Mesothelial cell of epicardium (in vitro differentiated cells): ENCODE results near the gene DUSP22. TPM values are rescaled to one million over a fixed set of nuclear protein-coding genes. Genes with fewer than 3 reads are reported as not detected.

Source experiments
- DNase-seq, 2 experiments: peaks; one replicate each; pipeline ENCODE4 v3.0.0; 2021; ENCODE audit warnings: low spot score in 2 of 2; ENCODE audit not compliant: unreplicated experiment in 2 of 2
- H3K27ac Mint-ChIP-seq: 2 replicates; pipeline ENCODE4 v1.8.0; 2021; ENCODE audit warnings: mixed read lengths
- H3K27me3 Mint-ChIP-seq: 2 replicates; pipeline ENCODE4 v1.8.0; 2021; ENCODE audit warnings: low read depth, mixed read lengths
- H3K36me3 Mint-ChIP-seq: 2 replicates; pipeline ENCODE4 v1.8.0; 2021; ENCODE audit warnings: mixed read lengths
- H3K4me1 Mint-ChIP-seq: 2 replicates; pipeline ENCODE4 v1.8.0; 2021; ENCODE audit warnings: mixed read lengths
- H3K4me3 Mint-ChIP-seq: 2 replicates; pipeline ENCODE4 v1.8.0; 2021; ENCODE audit warnings: mild to moderate bottlenecking, moderate library complexity, mixed read lengths
- H3K9me3 Mint-ChIP-seq: 2 replicates; pipeline ENCODE4 v1.8.0; 2021; ENCODE audit warnings: mixed read lengths
- total RNA-seq: library from RNA; stranded (reverse); gene quantifications from 3 replicates; pipeline ENCODE4 v1.2.1, GENCODE V29; 2021
- TF ChIP-seq, protein P1 (sequence below): fragments of 200-600 bp; sonication (generic); IDR thresholded peaks from one replicate; pipeline ENCODE4 v1.5.0; 2021; ENCODE audit warnings: antibody characterized with exemption; ENCODE audit not compliant: unreplicated experiment

DUSP22 gene
- total RNA-seq, 1 donor from 2014 or later: 32.0 TPM

DNA sequence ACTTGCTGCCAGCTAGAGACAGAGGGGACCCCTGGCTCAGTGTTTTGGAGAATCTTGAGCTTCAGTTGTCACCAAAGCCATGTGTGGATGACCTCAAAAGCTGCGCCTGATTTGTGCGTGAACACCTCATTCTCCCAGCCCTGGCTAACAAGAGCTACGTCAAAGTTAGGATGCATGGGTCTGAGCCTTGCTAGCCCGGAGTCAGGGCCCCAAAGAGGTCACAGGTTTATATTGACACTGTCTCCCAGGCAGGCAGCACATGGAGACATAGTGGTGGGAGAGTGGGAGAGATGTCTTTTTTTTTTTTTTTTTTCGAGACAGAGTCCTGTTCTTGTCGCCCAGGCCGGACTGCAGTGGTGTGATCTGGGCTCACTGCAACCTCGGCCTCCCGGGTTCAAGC, 36.1 kb upstream of the DUSP22 start:
- H3K4me1 Mint-ChIP-seq: no peaks in the 10 kb centered on the region
- H3K4me3 Mint-ChIP-seq: no peak overlapping the region
- no peaks in the 10 kb centered on the region for H3K36me3 Mint-ChIP-seq
- H3K27ac Mint-ChIP-seq: no peak overlapping the region
- TF ChIP-seq, protein P1, sequence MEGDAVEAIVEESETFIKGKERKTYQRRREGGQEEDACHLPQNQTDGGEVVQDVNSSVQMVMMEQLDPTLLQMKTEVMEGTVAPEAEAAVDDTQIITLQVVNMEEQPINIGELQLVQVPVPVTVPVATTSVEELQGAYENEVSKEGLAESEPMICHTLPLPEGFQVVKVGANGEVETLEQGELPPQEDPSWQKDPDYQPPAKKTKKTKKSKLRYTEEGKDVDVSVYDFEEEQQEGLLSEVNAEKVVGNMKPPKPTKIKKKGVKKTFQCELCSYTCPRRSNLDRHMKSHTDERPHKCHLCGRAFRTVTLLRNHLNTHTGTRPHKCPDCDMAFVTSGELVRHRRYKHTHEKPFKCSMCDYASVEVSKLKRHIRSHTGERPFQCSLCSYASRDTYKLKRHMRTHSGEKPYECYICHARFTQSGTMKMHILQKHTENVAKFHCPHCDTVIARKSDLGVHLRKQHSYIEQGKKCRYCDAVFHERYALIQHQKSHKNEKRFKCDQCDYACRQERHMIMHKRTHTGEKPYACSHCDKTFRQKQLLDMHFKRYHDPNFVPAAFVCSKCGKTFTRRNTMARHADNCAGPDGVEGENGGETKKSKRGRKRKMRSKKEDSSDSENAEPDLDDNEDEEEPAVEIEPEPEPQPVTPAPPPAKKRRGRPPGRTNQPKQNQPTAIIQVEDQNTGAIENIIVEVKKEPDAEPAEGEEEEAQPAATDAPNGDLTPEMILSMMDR: no peak
- H3K9me3 Mint-ChIP-seq: peaks cover 15% of the 10 kb centered on the region
- peaks cover 24% of the 10 kb centered on the region for H3K27me3 Mint-ChIP-seq
- no peak for DNase-seq

DNA sequence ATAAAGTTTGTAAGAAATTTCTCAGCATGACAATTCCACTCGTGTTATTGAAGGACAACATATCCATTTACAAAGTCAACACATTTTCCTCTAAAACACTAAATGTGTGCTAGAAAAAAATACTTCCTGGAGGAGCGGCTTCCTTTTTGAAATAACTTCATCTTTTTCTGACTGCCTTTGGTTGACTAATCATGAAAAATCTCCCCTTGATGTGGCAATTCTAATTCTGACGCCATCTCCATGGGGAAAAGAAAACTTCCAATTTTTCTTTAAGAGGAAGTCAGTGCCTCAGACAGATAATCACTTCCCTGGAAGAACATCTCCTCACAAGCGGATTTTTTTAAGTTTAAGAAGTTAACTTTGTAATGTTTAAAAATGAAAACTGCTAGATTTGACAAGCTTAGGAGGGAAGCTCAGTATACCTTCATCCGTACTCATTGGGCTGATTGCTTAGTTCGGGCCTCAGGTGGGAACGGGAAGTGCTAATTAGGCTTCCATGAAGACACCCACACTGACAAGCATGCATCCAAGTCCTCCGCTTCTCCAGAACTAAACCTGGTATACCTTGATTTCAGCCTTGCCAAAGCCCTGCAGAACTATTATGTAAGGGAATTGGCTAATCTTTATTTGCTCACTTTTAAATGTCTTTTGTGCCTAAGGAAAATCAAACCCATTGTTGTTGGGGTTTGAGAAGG, 35.1 kb upstream of the DUSP22 start:
- DNase-seq: no peak
- Mint-ChIP-seq H3K4me3 (no peak overlapping the region), H3K4me1 (no peaks in the 10 kb centered on the region), H3K27ac (no peak overlapping the region), H3K27me3 (peaks cover 22% of the 10 kb centered on the region), H3K36me3 (no peaks in the 10 kb centered on the region), H3K9me3 (peaks cover 19% of the 10 kb centered on the region)
- TF ChIP-seq, protein P1: no peak

DNA sequence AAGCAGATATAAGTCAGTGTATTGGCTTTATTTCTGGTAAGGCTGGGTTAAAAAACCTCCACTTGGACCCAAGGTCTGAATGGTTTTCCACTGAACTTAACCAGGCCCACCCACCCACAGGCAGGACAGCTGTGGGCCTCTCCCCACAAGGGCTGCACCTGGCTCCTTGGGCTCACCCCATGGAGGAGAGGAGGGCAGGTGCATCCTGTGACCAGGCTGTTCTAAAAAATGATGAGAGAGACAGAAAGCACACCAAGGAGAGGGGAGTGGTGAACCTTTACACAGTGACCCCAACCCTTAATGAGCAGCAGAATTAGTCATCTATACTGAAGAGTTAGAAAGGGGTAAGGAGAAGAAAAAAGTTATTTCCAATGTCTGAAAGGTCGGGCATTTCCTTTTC, 34.5 kb upstream of the DUSP22 start:
- Mint-ChIP-seq H3K27me3 (peaks cover 23% of the 10 kb centered on the region), H3K4me1 (no peaks in the 10 kb centered on the region), H3K36me3 (no peaks in the 10 kb centered on the region), H3K4me3 (no peak overlapping the region), H3K9me3 (peaks cover 19% of the 10 kb centered on the region), H3K27ac (no peak overlapping the region)
- DNase-seq: no peak
- TF ChIP-seq, protein P1: no peak

DNA sequence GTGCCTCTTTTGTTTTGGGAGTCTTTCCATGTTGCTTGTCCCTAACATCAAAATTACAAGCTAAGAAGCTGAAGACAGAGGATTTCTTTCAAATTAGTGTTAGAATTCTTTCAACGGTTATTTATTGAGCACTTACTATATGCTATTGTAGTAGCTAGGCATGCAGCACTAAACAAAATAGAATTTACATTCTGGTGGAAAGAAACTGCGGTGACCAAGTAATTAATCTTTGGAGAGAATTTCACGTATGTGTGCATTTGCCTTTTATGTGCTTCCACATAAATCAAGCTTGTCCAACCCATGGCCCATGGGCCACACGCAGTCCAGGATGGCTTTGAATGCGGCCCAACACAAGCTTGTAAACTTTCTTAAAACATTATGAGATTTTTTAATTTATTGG, 33.0 kb upstream of the DUSP22 start:
- H3K4me3 Mint-ChIP-seq: no peak overlapping the region
- H3K9me3 Mint-ChIP-seq: peaks cover 19% of the 10 kb centered on the region
- TF ChIP-seq, protein P1: no peak
- no peaks in the 10 kb centered on the region for H3K36me3 Mint-ChIP-seq
- no peak for DNase-seq
- H3K27ac Mint-ChIP-seq: no peak overlapping the region
- no peaks in the 10 kb centered on the region for H3K4me1 Mint-ChIP-seq
- peaks cover 25% of the 10 kb centered on the region for H3K27me3 Mint-ChIP-seq

DNA sequence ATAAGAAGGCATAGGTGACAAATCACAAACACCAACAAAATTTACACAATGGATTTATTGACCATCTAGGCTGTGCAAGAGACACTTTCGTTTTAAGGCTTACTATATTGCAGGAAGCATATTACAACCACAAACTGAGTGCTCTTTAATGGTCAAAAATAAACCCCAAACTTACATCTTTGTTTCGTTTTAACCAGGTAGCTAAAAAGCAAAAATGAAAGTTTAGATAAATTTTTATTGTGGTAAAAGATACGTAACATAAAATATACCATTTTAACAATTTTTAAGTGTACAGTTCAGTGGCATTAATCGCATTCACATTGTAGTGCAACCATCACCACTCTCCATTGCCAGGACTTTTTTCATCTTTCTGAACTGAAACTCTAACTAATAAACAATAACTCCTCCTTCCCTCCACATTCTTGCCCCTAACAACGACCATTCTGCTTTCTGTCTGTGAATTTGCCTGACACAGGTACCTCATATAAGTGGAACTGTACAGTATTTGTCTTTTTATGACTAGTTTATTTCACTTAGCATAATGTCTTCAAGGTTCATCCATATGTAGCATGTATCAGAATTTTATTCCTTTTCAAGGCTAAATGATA, 32.3 kb upstream of the DUSP22 start:
- no peaks in the 10 kb centered on the region for H3K36me3 Mint-ChIP-seq
- peaks cover 19% of the 10 kb centered on the region for H3K9me3 Mint-ChIP-seq
- DNase-seq: no peak

More for the DNA sequence above, 32.3 kb upstream of the DUSP22 start:
- Mint-ChIP-seq H3K27ac (no peak overlapping the region), H3K4me1 (no peaks in the 10 kb centered on the region), H3K4me3 (no peak overlapping the region), H3K27me3 (peaks cover 31% of the 10 kb centered on the region)
- TF ChIP-seq, protein P1: no peak
